CD14-positive monocyte (primary cell): ENCODE measurements around the gene CDKAL1. TPM values are rescaled to one million over a fixed set of nuclear protein-coding genes. Genes with fewer than 3 reads are reported as not detected.

Experiments
- DNase-seq, 3 donors: peaks; one replicate each; pipeline ENCODE4 v3.0.0-alpha.2; 2011 to 2022
- H2AFZ ChIP-seq: 2 replicates; pipeline ENCODE4 v1.6.0; 2012; ENCODE audit warnings: mild to moderate bottlenecking, low read depth, low read length, inconsistent platforms; ENCODE audit not compliant: insufficient read depth, poor library complexity, severe bottlenecking
- H3K27ac ChIP-seq, 2 donors: 1 replicate in 1 of 2; 2 replicates in 1 of 2; pipeline ENCODE4 v1.5.1; 2012 to 2013; ENCODE audit warnings: low read length in 2 of 2, control low read depth in 1 of 2, inconsistent platforms in 1 of 2, low read depth in 1 of 2, mild to moderate bottlenecking in 1 of 2
- H3K27me3 ChIP-seq, 2 donors: one replicate each; pipeline versions ENCODE4 v1.6.0 to v1.6.1; 2011 to 2013; ENCODE audit warnings: low read length in 2 of 2; ENCODE audit not compliant: control insufficient read depth in 2 of 2, insufficient read depth in 2 of 2
- H3K36me3 ChIP-seq, 2 donors: replicated peaks in 1 of 2; 1 replicate in 1 of 2; 2 replicates in 1 of 2; pipeline versions ENCODE4 v1.5.1 to v1.6.1; 2012 to 2013; ENCODE audit warnings: low read length in 2 of 2, control low read depth in 1 of 2, inconsistent platforms in 1 of 2, mild to moderate bottlenecking in 1 of 2; ENCODE audit not compliant: insufficient read depth in 2 of 2, control insufficient read depth in 1 of 2
- H3K4me1 ChIP-seq, 2 donors: 1 replicate in 1 of 2; 2 replicates in 1 of 2; pipeline versions ENCODE4 v1.5.1 to v1.6.1; 2012 to 2013; ENCODE audit warnings: low read length in 2 of 2, control low read depth in 1 of 2, inconsistent platforms in 1 of 2, mild to moderate bottlenecking in 1 of 2, moderate library complexity in 1 of 2; ENCODE audit not compliant: insufficient read depth in 2 of 2, control insufficient read depth in 1 of 2
- H3K4me2 ChIP-seq: replicated peaks from 2 replicates; pipeline ENCODE3; 2012; ENCODE audit warnings: low read length, moderate library complexity, mild to moderate bottlenecking; ENCODE audit not compliant: poor library complexity, severe bottlenecking; ENCODE audit errors: extremely low read depth
- H3K4me3 ChIP-seq, 3 experiments: fragments of 200-600 bp in 1 of 3; sonication (generic) in 1 of 3; replicated peaks in 1 of 3; 1 replicate in 2 of 3; 2 replicates in 1 of 3; pipeline ENCODE4 v1.5.1; 2011 to 2013; ENCODE audit warnings: low read length in 3 of 3, mild to moderate bottlenecking in 3 of 3, control low read depth in 2 of 3, low read depth in 2 of 3, inconsistent platforms in 1 of 3, moderate library complexity in 1 of 3
- H3K79me2 ChIP-seq: 2 replicates; pipeline ENCODE4 v1.6.0; 2012; ENCODE audit warnings: mild to moderate bottlenecking, control low read depth, inconsistent platforms, low read length, moderate library complexity; ENCODE audit not compliant: insufficient read depth
- H3K9ac ChIP-seq: 2 replicates; pipeline ENCODE4 v1.6.0; 2017; ENCODE audit warnings: low read length, mild to moderate bottlenecking; ENCODE audit not compliant: insufficient read depth, poor library complexity, severe bottlenecking
- H3K9me3 ChIP-seq, 2 donors: replicated peaks in 1 of 2; 1 replicate in 1 of 2; 2 replicates in 1 of 2; pipeline versions ENCODE4 v1.5.1 to v1.6.1; 2012 to 2013; ENCODE audit warnings: low read length in 2 of 2, control low read depth in 1 of 2; ENCODE audit not compliant: control insufficient read depth in 1 of 2, insufficient read depth in 1 of 2
- H4K20me1 ChIP-seq: 2 replicates; pipeline ENCODE4 v1.6.0; 2012; ENCODE audit warnings: mild to moderate bottlenecking, low read length, control low read depth, moderate library complexity; ENCODE audit not compliant: insufficient read depth
- H3K27ac Mint-ChIP-seq, 7 donors: one replicate each; pipeline ENCODE4 v1.8.0; 2020; ENCODE audit warnings: mild to moderate bottlenecking in 7 of 7, mixed read lengths in 7 of 7, moderate library complexity in 6 of 7, inconsistent platforms in 2 of 7
- H3K27me3 Mint-ChIP-seq, 3 donors: one replicate each; pipeline ENCODE4 v1.8.0; 2021 to 2022; ENCODE audit warnings: low read depth in 3 of 3, mild to moderate bottlenecking in 3 of 3, mixed read lengths in 3 of 3, moderate library complexity in 3 of 3, inconsistent platforms in 1 of 3
- H3K36me3 Mint-ChIP-seq, 2 donors: one replicate each; pipeline ENCODE4 v1.8.0; 2020; ENCODE audit warnings: mixed read lengths in 2 of 2, inconsistent platforms in 1 of 2, mild to moderate bottlenecking in 1 of 2
- H3K4me1 Mint-ChIP-seq: one replicate; pipeline ENCODE4 v1.8.0; 2020; ENCODE audit warnings: mild to moderate bottlenecking, mixed read lengths
- H3K4me3 Mint-ChIP-seq, 2 donors: one replicate each; pipeline ENCODE4 v1.8.0; 2020; ENCODE audit warnings: mild to moderate bottlenecking in 2 of 2, mixed read lengths in 2 of 2, moderate library complexity in 1 of 2
- H3K9me3 Mint-ChIP-seq, 7 donors: one replicate each; pipeline ENCODE4 v1.8.0; 2020 to 2022; ENCODE audit warnings: mixed read lengths in 7 of 7, mild to moderate bottlenecking in 6 of 7, moderate library complexity in 6 of 7, inconsistent platforms in 2 of 7
- CTCF ChIP-seq: fragments of 200-600 bp; IDR thresholded peaks from one replicate; pipeline ENCODE4 v1.8.0; 2022; ENCODE audit warnings: antibody characterized with exemption, mild to moderate bottlenecking
- WGBS: methylation state at CpG from one replicate; pipeline ENCODE4 v1.1.5; 2013; ENCODE audit warnings: missing lambda C conversion rate; ENCODE audit not compliant: insufficient coverage; 5-methylcytosine and 5-hydroxymethylcytosine counted together
- intact Hi-C, 2 donors: fragments of 100-400 bp; cut with micrococcal nuclease; formaldehyde crosslinking; loops; one replicate each; pipeline versions ENCODE4 v1.15.0 to v1.15.1; 2023
- polyA plus RNA-seq, 3 donors: library from polyadenylated mRNA; depleted of rRNA in 1 of 3; unstranded in 2 of 3; stranded (reverse) in 1 of 3; fragments of 300-500 nt in 2 of 3; fragments of >200 nt in 1 of 3; fragmentation: Illumina TruSeq in 2 of 3; gene quantifications; 1 replicate in 2 of 3; 2 replicates in 1 of 3; pipeline ENCODE4 v1.2.3, GENCODE V29; 2012 to 2021

CDKAL1 gene
- polyA plus RNA-seq, 3 donors = 3.2 to 12.4 (median 8.3) TPM

- Mint-ChIP-seq H3K4me1 (no peaks in the 10 kb centered on the region), H3K27me3 (no peaks in the 10 kb centered on the region), H3K36me3 (peaks cover 0 to 11% of the 10 kb centered on the region in 2 donors), H3K4me3 (no peak overlapping the region), H3K27ac (no peak overlapping the region), H3K9me3 (peaks cover 6 to 24% (median 16%) of the 10 kb centered on the region in 7 donors)
- no peaks in the 10 kb centered on the region for H3K79me2 ChIP-seq
- no peak overlapping the region for H2AFZ ChIP-seq
- no peaks in the 10 kb centered on the region for H4K20me1 ChIP-seq
- no peak overlapping the region for H3K9ac ChIP-seq
- no CpG with 5 or more reads among the region's 1 CpG for WGBS
- intact Hi-C loops = no loop called here
- no peak for DNase-seq
- no peak overlapping the region for H3K4me3 ChIP-seq
- no peak overlapping the region for H3K27ac ChIP-seq
- H3K9me3 ChIP-seq = peaks cover 11 to 23% of the 10 kb centered on the region in 2 donors
- no peaks in the 10 kb centered on the region for H3K27me3 ChIP-seq
- H3K4me1 ChIP-seq = no peaks in the 10 kb centered on the region
- no peak overlapping the region for H3K4me2 ChIP-seq
- no peak for TF ChIP-seq CTCF
- no peaks in the 10 kb centered on the region for H3K36me3 ChIP-seq
Measured at GRCh38 chr6:20985821-20986220, 451.6 kb downstream of the CDKAL1 start.

- H4K20me1 ChIP-seq = no peaks in the 10 kb centered on the region
- Mint-ChIP-seq H3K4me3 (no peak overlapping the region), H3K27ac (no peak overlapping the region), H3K36me3 (peaks cover 0 to 3% of the 10 kb centered on the region in 2 donors), H3K9me3 (peaks cover 0 to 17% (median 10%) of the 10 kb centered on the region in 7 donors), H3K4me1 (no peaks in the 10 kb centered on the region), H3K27me3 (peaks cover 0 to 2% (median 0%) of the 10 kb centered on the region in 3 donors)
- no CpG with 5 or more reads among the region's 2 CpGs for WGBS
- H3K4me2 ChIP-seq = no peak overlapping the region
- H3K4me1 ChIP-seq = no peaks in the 10 kb centered on the region
- H3K27ac ChIP-seq = no peak overlapping the region
- no peaks in the 10 kb centered on the region for H3K27me3 ChIP-seq
- H2AFZ ChIP-seq = no peak overlapping the region
- TF ChIP-seq CTCF = no peak
- H3K9me3 ChIP-seq = peaks cover 0 to 14% of the 10 kb centered on the region in 2 donors
- no peak for DNase-seq
- H3K9ac ChIP-seq = no peak overlapping the region
- no peaks in the 10 kb centered on the region for H3K79me2 ChIP-seq
- H3K36me3 ChIP-seq = no peaks in the 10 kb centered on the region
- no peak overlapping the region for H3K4me3 ChIP-seq
- intact Hi-C loops = no loop called here
Measured at GRCh38 chr6:20991910-20992309, 457.7 kb downstream of the CDKAL1 start.
